HG02885 (cell line): Measurements from ENCODE around the gene SOHLH2.

Source experiments
- ATAC-seq: cut with Tn5 transposase; IDR thresholded peaks from one replicate; pipeline ENCODE4 v1.9.1; 2021; ENCODE audit warnings: mild to moderate bottlenecking; ENCODE audit not compliant: unreplicated experiment, poor library complexity

The SOHLH2 gene

GRCh38 chr13:36214163-36214921 is at the start of gene SOHLH2:
Gene SOHLH2 (minus strand): TSS chr13:36214556. CDS start chr13:36214526, 30 bp downstream.
- ATAC-seq = no peak

- ATAC-seq = no peak
Measured at GRCh38 chr13:36261976-36262375, 47.6 kb upstream of the SOHLH2 start.

GRCh38 chr13:36261011-36261410 is 46.7 kb upstream of the SOHLH2 start:
- no peak for ATAC-seq

DNA sequence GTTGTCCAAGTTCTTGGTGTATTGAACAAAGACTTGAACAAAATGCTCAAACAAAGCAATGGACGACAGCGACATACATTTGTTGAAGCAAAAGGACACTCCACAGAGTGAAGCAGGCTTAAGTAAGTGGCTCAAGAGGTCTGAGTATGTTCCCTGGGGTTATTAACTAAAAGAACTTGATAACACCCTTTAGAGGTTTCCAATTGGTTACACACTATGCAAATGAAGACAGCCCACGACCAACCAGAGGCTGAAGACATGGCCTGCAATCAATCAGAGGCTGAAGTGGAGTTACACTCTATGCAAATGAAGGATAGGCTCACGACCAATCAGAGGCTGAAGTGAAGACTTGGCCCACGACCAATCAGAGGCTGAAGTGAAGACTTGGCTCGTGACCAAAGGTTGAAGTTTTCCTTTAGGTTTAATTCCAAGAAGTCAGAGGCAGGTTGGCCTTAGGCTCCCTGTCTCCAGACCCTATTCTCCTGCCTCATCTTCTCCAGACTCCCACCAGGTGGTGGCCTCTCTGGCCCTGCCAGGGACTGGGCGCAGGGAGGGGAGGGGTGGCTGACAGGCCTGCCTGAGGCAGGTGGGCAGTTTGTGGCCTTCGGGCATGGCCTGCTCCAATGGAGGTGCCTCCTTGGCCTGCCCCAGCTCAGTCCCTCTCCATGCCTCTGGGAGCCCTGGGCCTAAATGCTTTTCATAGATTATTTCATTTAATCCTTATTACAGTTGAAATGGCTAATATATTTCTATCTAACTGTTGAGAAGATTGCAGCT is 45.2 kb upstream of the SOHLH2 start:
- ATAC-seq = no peak

DNA sequence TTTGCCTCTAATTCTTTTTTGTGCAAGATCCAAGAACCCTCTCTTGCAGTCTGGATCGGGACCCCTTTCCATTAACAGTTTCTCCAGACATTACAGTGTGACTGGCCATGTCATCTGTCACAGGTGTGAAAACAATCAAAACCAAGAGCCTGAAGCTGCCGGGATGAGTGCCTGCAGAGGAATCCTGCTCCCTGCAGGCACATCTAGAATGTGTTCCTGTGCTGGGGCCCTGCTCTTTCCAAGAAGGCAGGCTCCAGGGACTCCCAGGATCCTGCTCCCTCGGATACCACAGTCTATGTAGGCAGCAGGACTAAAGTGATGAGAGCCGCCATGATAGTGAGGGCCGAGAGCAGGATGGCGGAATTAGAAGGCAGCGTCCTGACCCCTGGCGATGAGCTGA is 44.5 kb upstream of the SOHLH2 start:
- no peak for ATAC-seq

DNA sequence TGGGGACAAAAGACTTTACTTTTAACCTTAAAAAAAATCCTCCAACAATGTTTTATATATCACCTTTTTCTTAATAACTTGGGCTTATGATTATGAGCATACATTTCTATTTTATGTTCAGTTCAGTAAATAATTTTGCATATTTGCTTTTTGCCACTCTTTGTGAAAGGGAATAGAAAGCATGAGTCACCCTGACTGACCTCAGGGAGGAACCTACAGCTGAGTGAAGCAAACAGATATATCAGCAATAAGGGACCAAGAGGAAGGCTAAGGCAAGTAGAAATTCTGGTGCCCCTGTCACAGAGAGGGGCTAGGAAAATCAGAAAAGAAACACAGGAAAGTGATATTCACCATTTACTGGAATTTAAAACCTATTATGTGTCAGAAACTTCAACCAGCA is 37.2 kb upstream of the SOHLH2 start:
- peak; percentile 50 for ATAC-seq

GRCh38 chr13:36251017-36251416 is 36.7 kb upstream of the SOHLH2 start:
- ATAC-seq = no peak

DNA sequence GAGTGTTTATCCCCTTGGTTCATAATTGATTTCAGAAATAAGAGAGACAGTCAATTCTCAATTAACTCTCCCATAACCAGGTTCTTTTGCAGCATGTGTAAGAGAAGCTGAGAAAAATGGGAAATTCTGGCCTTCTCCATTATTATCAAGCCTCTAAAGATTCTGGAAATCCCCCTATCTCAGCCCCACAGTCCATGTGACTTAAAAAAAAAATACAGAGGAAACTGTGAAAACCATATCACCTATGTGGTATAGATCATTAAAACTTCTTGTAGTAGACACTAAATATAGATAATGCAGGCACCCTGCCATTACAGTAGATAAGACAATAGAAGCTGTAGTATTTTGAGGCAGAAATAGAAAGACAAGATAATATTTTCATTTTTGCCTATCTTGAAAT is 34.3 kb upstream of the SOHLH2 start:
- no peak for ATAC-seq

DNA sequence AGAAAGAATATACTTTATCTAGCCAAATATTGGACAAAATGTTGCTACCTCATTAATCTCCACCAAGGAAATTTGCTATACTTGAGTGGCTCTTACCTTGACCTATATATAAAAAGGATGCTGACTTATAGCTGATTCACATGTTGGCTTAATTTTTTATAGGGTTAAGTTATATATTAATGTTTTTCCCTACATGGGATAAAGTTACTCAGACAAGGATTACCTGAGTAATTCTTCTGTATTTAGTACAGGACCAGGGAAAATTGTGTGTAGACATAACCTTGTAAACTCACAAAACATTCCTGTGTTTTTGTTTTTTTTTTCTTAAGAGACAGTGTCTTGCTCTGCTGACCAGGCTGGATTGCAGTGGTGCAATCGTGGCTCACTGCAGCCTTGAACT is 30.6 kb upstream of the SOHLH2 start:
- ATAC-seq = no peak

GRCh38 chr13:36244073-36244472 is 29.7 kb upstream of the SOHLH2 start:
- no peak for ATAC-seq

- no peak for ATAC-seq
Measured at GRCh38 chr13:36242761-36243160, 28.4 kb upstream of the SOHLH2 start.

- no peak for ATAC-seq
Measured at GRCh38 chr13:36231236-36231635, 16.9 kb upstream of the SOHLH2 start.

DNA sequence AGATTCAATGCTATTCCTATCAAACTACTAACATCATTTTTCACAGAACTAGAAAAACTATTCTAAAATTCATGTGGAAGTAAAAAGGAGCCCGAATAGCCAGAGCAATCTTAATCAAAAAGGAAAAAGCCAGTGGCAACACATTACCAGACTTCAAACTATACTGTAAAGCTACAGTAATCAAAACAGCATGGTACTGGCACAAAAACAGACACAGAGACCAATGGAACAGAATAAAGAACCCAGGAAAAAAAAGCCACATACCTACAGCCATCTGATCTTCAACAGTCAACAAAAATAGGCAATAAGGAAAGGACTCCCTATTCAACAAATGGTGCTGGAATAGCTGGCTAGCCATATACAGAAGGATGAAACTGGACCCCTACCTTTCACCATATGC is 10.4 kb upstream of the SOHLH2 start:
- ATAC-seq = no peak

GRCh38 chr13:36219883-36220282 is 5.5 kb upstream of the SOHLH2 start:
- no peak for ATAC-seq

- no peak for ATAC-seq
Measured at GRCh38 chr13:36217456-36217855, 3.1 kb upstream of the SOHLH2 start.

DNA sequence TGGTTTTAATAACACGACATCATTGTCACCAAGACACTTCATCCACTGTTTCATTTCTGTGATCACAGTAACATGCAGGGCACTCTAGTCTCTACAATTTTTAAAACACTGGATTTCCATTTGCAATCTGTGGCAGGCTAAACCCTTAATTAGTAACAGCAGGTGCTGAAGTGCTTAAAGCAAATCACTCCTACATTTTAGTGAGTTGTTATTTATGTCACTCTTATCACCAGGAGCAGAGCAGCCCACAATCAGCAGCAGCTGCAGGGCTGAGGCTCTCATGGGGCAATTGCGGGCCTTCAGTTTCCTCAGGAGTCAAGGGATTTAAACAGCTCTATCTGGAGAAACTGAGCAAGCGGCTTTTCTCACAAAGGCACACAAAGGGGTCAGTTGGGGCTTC is 1.6 kb downstream of the SOHLH2 start:
- ATAC-seq = no peak

DNA sequence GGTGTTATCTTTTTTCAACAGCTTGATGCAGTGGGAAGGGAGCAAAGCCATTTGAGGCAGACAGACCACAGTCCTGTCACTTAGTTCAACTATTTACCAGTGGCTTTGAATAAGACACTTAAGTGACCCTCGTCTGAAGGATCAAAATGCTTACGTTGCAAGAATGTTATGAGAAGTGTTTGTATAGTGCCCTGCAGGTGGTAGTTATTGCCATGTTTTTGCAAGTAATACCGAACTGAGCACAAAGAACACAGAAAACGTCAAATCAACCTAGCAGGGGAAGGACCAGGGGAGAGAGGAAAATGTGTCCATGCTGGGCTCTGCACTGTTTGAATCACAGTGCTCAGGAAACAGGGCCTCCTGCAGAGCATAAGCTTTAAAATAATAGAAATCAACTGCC is 2.8 kb downstream of the SOHLH2 start:
- ATAC-seq = no peak

DNA sequence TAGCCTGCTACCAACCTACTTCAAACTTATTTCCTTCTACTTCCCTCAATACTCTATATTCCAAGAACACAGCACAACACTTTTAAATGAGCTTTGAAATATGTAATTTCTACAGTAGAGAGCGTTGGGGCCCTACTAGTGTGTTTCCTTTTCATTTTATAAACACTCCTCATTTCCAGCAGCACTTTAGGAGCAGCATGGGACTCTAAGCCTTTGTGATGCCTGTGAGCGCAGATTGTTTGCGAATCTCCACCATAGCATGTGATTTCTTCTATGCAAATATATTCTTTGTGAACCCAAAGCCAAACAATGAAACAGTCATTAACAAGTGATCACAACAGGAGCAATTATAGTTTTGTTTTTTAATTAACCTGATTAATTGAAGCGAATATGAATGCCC is 3.6 kb downstream of the SOHLH2 start:
- ATAC-seq = no peak

GRCh38 chr13:36207672-36208071 is 6.7 kb downstream of the SOHLH2 start:
- no peak for ATAC-seq

- ATAC-seq = no peak
Measured at GRCh38 chr13:36193151-36193855, 21.1 kb downstream of the SOHLH2 start.

GRCh38 chr13:36192166-36192565 is 22.2 kb downstream of the SOHLH2 start:
- ATAC-seq = no peak
